ENCODE results near the gene SUGCT. TPM values are rescaled to one million over a fixed set of nuclear protein-coding genes. Genes with fewer than 3 reads are reported as not detected.

SUGCT gene
- total RNA-seq, 1 donor = 9.9 TPM

GRCh38 chr7:40544871-40545303, 410.1 kb downstream of the SUGCT start:
- H3K4me3 ChIP-seq (ENCODE audit: low read depth, low read length) = no peak overlapping the region
- no peak for TF ChIP-seq CTCF (IDR thresholded peaks at IDR 0.05; ENCODE audit: insufficient read depth, low read depth, low read length)
- DNase-seq (ENCODE audit: low read depth) = peak; percentile 74

GRCh38 chr7:40545739-40546138, 410.9 kb downstream of the SUGCT start:
- DNase-seq (ENCODE audit: low read depth) = no peak
- TF ChIP-seq CTCF (IDR thresholded peaks at IDR 0.05; ENCODE audit: insufficient read depth, low read depth, low read length) = no peak
- no peak overlapping the region for H3K4me3 ChIP-seq (ENCODE audit: low read depth, low read length)

DNA sequence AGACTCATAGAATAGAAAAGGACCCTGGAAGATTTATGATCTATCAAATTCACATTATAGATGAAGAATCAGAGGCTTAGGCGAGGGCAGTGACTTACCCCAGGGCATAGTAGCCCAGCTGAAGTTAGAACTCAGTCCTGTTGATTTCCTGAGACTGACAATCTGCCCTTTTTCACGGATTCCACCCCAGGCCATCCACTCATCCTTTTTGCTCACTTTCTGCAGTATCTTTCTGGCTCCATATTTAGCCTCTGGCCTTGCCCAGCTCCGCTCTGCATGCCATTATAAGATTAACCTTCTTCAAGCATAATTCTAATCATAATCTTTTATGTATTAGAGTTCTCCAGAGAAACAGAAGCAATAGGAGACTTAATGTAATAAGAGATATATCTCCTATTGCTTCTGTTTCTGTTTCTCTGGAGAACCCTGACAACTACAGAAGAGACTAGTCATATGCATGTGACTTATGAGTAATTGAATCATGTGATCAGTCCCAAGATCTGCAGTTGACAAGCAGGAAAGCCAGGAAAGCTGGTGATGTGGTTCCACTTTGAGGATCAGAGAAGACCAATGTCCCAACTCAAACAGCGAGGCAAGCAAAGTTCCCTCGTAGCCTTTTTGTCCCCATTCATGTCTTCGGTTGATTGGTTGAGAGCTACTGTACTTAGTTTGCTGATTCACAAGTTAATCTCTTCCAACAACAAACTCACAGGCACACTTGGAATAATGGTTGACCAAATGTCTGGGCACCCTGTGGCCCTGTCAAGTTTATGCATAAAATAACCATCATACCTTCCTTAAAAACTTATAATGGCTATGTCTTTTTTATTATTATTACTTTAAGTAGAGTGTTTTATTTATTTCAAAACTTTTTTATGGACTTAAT, 412.1 kb downstream of the SUGCT start:
- no peak overlapping the region for H3K4me3 ChIP-seq (ENCODE audit: low read depth, low read length)
- DNase-seq (ENCODE audit: low read depth) = no peak
- no peak for TF ChIP-seq CTCF (IDR thresholded peaks at IDR 0.05; ENCODE audit: insufficient read depth, low read depth, low read length)

- no peak for DNase-seq (ENCODE audit: low read depth)
- H3K4me3 ChIP-seq (ENCODE audit: low read depth, low read length) = no peak overlapping the region
- no peak for TF ChIP-seq CTCF (IDR thresholded peaks at IDR 0.05; ENCODE audit: insufficient read depth, low read depth, low read length)
Measured at GRCh38 chr7:40549372-40550039, 414.7 kb downstream of the SUGCT start.

- peak; percentile 84 for DNase-seq (ENCODE audit: low read depth)
- no peak overlapping the region for H3K4me3 ChIP-seq (ENCODE audit: low read depth, low read length)
- no peak for TF ChIP-seq CTCF (IDR thresholded peaks at IDR 0.05; ENCODE audit: insufficient read depth, low read depth, low read length)
Measured at GRCh38 chr7:40551685-40552576, 417.1 kb downstream of the SUGCT start.

- no peak for TF ChIP-seq CTCF (IDR thresholded peaks at IDR 0.05; ENCODE audit: insufficient read depth, low read depth, low read length)
- DNase-seq (ENCODE audit: low read depth) = no peak
Measured at GRCh38 chr7:40560672-40561071, 425.9 kb downstream of the SUGCT start.

More at GRCh38 chr7:40560672-40561071, 425.9 kb downstream of the SUGCT start:
- no peak overlapping the region for H3K4me3 ChIP-seq (ENCODE audit: low read depth, low read length)
